Small intestine (tissue), 7 donors: ENCODE measurements around the gene UBP1. TPM values are rescaled to one million over a fixed set of nuclear protein-coding genes. Genes with fewer than 3 reads are reported as not detected.
"Not testable (repeated sequence)": the region's sequence is repeated elsewhere in the genome, so short reads cannot be mapped to it uniquely, and the experiment has no call there.

Source experiments
- DNase-seq, 2 donors: peaks; one replicate each; pipeline versions ENCODE4 v3.0.0 to v3.0.0-alpha.2; 2013
- FAIRE-seq: peaks from 2 replicates; lab custom pipeline; 2012; peaks lifted over from hg19 to GRCh38; lab: Jason Lieb, UNC
- H3K27ac ChIP-seq, 3 donors: one replicate each; pipeline ENCODE4 v1.5.1; 2013; ENCODE audit warnings: low read length in 2 of 3, mild to moderate bottlenecking in 2 of 3, control low read depth in 1 of 3, inconsistent platforms in 1 of 3, low read depth in 1 of 3, moderate library complexity in 1 of 3
- H3K27me3 ChIP-seq, 3 donors: one replicate each; pipeline ENCODE4 v1.6.1; 2013; ENCODE audit warnings: low read length in 3 of 3, inconsistent platforms in 1 of 3; ENCODE audit not compliant: control insufficient read depth in 3 of 3, insufficient read depth in 3 of 3
- H3K36me3 ChIP-seq, 3 donors: one replicate each; pipeline ENCODE4 v1.6.1; 2013; ENCODE audit warnings: low read length in 3 of 3, inconsistent platforms in 1 of 3, low read depth in 1 of 3, mild to moderate bottlenecking in 1 of 3, moderate library complexity in 1 of 3; ENCODE audit not compliant: control insufficient read depth in 3 of 3, insufficient read depth in 2 of 3
- H3K4me1 ChIP-seq, 3 donors: one replicate each; pipeline ENCODE4 v1.6.1; 2013; ENCODE audit warnings: low read length in 2 of 3, inconsistent platforms in 1 of 3, low read depth in 1 of 3, mild to moderate bottlenecking in 1 of 3, moderate library complexity in 1 of 3; ENCODE audit not compliant: control insufficient read depth in 3 of 3, insufficient read depth in 2 of 3
- H3K4me3 ChIP-seq, 3 donors: one replicate each; pipeline ENCODE4 v1.5.1; 2013; ENCODE audit warnings: low read length in 3 of 3, control low read depth in 1 of 3, inconsistent platforms in 1 of 3, low read depth in 1 of 3, mild to moderate bottlenecking in 1 of 3, moderate library complexity in 1 of 3
- H3K9me3 ChIP-seq, 2 donors: one replicate each; pipeline ENCODE4 v1.6.1; 2013; ENCODE audit warnings: low read depth in 1 of 2, low read length in 1 of 2; ENCODE audit not compliant: control insufficient read depth in 2 of 2, insufficient read depth in 1 of 2
- WGBS, 3 donors: extraction: QIAGEN DNeasy Blood & Tissue Kit; methylation state at CpG; one replicate each; pipeline ENCODE4 v1.1.7; 2013; 5-methylcytosine and 5-hydroxymethylcytosine counted together
- polyA plus RNA-seq, 4 donors: library from polyadenylated mRNA; stranded (reverse) in 3 of 4; unstranded in 1 of 4; fragments of 200-250 nt in 3 of 4; fragments of 120-200 nt in 1 of 4; gene quantifications; one replicate each; pipeline versions ENCODE4 v1.2.1 to v1.2.3, GENCODE V29; 2013
- donor health status: healthy with polysubstance abuse.
- donor health status: control.
- donor health status: control.
- donor health status: Bipolar disorder and iron deficiency.
- donor health status: healthy.

The UBP1 gene
- polyA plus RNA-seq, 4 donors, result 20.0 to 71.1 (median 35.0) TPM

DNA sequence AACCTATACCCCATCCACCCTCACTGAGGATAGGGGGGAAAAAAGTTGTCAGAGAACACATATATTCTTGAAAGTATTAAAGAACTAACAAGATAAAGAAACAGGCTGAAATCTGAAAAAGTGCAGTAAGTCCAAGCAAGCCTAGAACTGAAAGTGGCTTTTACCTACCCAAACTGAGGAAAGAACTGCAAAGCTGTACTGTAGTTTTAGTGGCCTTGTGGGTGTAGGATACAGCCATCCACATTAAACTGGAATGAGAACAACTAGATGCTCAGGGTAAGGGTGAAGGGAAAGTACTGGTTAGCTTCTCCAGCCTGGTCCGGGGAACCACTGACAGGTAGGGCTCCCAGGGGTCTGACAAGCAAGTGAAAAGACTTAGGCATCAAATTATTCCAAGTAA is 10.1 kb downstream of the UBP1 start:
- Histone ChIP-seq H3K4me3 (no peak overlapping the region), H3K27ac (no peak overlapping the region), H3K4me1 (peaks cover 2 to 13% (median 10%) of the 10 kb centered on the region in 3 donors), H3K27me3 (no peaks in the 10 kb centered on the region), H3K36me3 (peaks cover 0 to 7% (median 0%) of the 10 kb centered on the region in 3 donors), H3K9me3 (no peaks in the 10 kb centered on the region)
- WGBS, 3 donors, result 81 to 100% (median 94%) methylated on average over 1 of the region's 1 CpG
- FAIRE-seq (no peak), DNase-seq (no peak)

- 70 to 75% (median 73%) methylated on average over 2 of the region's 2 CpGs for WGBS, 3 donors
- H3K4me1 ChIP-seq, result peaks cover 2 to 13% (median 10%) of the 10 kb centered on the region in 3 donors
- FAIRE-seq, H3K27ac ChIP-seq, H3K4me3 ChIP-seq, H3K27me3 ChIP-seq, DNase-seq, H3K36me3 ChIP-seq, H3K9me3 ChIP-seq: not testable (repeated sequence)
These were observed 10.9 kb downstream of the UBP1 start for GRCh38 chr3:33429306-33429705.

DNA sequence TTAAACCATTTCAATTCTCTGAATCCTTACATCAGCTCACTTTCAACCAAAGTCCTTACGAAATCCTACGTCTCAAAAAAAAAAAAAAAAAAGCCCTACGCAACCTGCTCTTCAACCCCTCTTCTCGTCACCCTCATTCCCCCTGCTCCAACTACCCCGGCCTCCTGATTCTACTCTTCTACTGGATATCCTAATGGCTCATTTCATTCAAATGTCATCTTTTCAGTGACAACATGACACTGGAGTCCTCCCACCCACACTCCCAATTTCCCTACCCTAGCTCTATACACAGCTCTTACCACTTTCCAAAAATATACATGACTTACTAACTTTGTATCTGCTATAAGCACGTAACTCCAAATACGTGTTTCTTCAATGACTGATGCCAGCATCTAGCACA is 11.5 kb downstream of the UBP1 start:
- 85 to 91% (median 87%) methylated on average over 7 of the region's 7 CpGs for WGBS, 3 donors
- FAIRE-seq (no peak), DNase-seq (no peak)
- Histone ChIP-seq H3K27me3 (no peaks in the 10 kb centered on the region), H3K4me3 (no peak overlapping the region), H3K9me3 (no peaks in the 10 kb centered on the region), H3K4me1 (peaks cover 2 to 13% (median 10%) of the 10 kb centered on the region in 3 donors), H3K27ac (peak overlapping the region in 1 of 3 donors; percentile 8), H3K36me3 (peaks cover 0 to 9% (median 0%) of the 10 kb centered on the region in 3 donors)

DNA sequence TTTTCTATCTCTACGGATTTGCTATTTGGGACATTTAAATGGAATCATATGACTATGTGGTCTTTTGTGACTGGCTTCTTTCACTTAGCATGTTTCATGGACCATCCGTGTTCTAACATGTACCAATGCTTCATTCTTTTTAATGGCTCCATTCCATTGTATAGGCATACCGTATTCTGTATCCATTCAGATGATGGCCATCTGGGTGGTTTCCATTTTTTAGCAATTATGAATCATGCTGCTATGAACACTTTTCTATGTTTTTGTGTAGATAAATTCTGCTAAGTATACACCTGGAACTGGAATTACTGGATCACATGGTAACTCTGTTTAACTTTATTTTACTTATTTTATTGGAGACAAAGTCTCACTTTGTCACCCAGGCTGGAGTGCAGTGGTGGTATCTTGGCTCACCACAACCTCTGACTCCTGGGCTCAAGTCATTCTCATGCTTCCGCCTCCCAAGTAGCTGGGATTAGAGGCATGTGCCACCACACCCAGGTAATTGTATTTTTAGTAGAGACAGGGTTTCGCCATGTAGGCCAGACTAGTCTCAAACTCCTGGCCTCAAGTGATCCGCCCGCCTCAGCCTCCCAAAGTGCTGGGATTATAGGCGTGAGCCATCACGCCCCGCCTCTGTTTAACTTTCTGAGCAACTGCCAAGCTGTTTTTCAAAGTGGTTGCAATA is 13.4 kb downstream of the UBP1 start:
- peak overlapping the region in 2 of 3 donors; percentile 27 to 81 for H3K27ac ChIP-seq
- FAIRE-seq (no peak), DNase-seq (peak; percentile 88 to 90)
- peaks cover 0 to 16% (median under 1%) of the 10 kb centered on the region in 3 donors for H3K36me3 ChIP-seq
- no peaks in the 10 kb centered on the region for H3K9me3 ChIP-seq
- H3K4me3 ChIP-seq, result no peak overlapping the region
- peaks cover 2 to 13% (median 10%) of the 10 kb centered on the region in 3 donors for H3K4me1 ChIP-seq
- whole genome bisulfite sequencing, 3 donors, result 32 to 61% (median 41%) methylated on average over 10 of the region's 10 CpGs
- no peaks in the 10 kb centered on the region for H3K27me3 ChIP-seq

DNA sequence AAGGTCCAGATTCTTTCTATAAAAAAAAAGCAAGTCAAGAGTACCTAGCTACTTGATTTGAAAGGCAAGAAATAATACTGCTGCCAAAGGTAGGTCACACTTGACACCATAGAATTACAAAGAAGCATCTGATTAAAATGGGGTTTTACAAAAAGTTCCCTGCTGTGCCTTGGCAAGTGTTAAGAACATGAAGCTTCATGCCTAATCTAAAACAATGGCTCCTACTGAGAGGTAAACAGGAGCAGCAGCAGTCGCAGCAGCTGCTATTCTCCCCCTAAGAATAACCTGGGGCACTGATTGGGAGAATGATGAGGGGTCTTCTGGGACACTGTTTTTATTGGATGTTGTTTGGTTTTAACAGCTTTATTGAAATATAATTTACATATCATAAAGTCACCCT is 14.1 kb downstream of the UBP1 start:
- H3K4me1 ChIP-seq, result peaks cover 2 to 13% (median 10%) of the 10 kb centered on the region in 3 donors
- DNase-seq (no peak), FAIRE-seq (no peak)
- 94 to 100% (median 94%) methylated on average over 1 of the region's 1 CpG for WGBS, 3 donors
- H3K27me3 ChIP-seq, result no peaks in the 10 kb centered on the region
- no peak overlapping the region for H3K4me3 ChIP-seq
- H3K9me3 ChIP-seq, result no peaks in the 10 kb centered on the region
- H3K36me3 ChIP-seq, result peaks cover 0 to 22% (median 3%) of the 10 kb centered on the region in 3 donors
- H3K27ac ChIP-seq, result peak overlapping the region in 1 of 3 donors; percentile 81

DNA sequence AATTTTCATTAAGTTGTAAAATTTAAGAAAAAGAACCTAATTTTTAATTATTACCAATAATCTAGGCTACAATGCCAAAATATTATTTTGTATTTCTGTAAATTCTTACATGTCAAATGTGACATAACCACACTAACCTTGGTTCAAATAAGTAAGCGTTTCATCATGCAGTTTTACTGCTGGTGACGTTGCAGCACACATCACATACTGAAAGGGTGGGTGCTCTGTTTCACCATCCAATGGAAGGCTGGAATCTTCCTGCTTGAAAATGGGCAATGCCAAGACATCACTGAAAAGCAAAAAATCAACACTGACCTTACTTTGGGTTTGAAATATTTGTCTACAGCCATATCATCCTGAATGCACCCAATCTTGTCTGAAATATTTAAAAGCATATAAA is 14.8 kb downstream of the UBP1 start:
- WGBS, 3 donors, result 86 to 92% (median 92%) methylated on average over 2 of the region's 2 CpGs
- H3K4me1 ChIP-seq, result peaks cover 2 to 13% (median 7%) of the 10 kb centered on the region in 3 donors
- H3K9me3 ChIP-seq, result no peaks in the 10 kb centered on the region
- H3K27ac ChIP-seq, result no peak overlapping the region
- H3K36me3 ChIP-seq, result peaks cover 0 to 28% (median 3%) of the 10 kb centered on the region in 3 donors
- H3K4me3 ChIP-seq, result no peak overlapping the region
- DNase-seq, result peak in 1 of 2 donors; percentile 23
- H3K27me3 ChIP-seq, result no peaks in the 10 kb centered on the region
- FAIRE-seq, result no peak

DNA sequence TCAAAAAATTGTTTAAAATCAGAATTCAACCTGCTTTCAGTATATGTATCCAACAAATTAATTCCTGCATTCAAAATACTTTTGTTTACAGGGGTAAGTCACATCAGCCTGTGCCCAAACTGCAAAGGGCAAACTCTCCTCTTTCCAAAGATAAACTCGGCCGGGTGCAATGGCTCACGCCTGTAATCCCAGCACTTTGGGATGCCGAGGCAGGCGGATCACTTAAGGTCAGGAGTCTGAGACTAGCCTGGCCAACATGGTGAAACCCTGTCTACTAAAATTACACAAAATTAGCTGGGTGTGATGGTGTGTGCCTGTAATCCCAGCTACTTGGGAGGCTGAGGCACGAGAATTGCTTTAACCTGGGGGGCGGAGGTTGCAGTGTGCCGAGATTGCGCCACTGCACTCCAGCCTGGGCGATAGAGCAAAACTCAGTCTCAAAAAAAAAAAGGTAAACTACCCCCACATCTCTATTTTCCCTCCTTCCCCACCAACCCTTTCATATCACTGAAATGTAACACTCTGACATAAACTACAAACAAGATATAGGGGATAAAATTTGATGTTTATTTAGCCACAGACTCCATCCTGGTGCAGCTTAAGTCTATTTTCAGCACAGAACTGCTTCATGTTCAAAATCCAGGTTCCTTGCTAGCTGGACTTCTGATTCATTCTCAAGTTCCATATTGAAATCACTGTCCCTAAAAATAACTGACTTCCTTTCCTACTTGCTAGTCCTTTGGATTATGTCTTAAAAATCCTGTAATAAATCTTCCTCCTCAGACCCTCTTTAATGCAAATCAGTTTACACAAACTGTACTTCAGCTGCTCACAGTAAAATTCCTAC is 15.4 kb downstream of the UBP1 start:
- H3K36me3 ChIP-seq, result peaks cover 0 to 32% (median 3%) of the 10 kb centered on the region in 3 donors
- no peak for DNase-seq
- H3K4me3 ChIP-seq, result no peak overlapping the region
- H3K9me3 ChIP-seq, result no peaks in the 10 kb centered on the region
- 88 to 93% (median 90%) methylated on average over 10 of the region's 10 CpGs for WGBS, 3 donors
- H3K4me1 ChIP-seq, result peaks cover 2 to 13% (median 6%) of the 10 kb centered on the region in 3 donors
- no peaks in the 10 kb centered on the region for H3K27me3 ChIP-seq
- H3K27ac ChIP-seq, result no peak overlapping the region
- no peak for FAIRE-seq

DNA sequence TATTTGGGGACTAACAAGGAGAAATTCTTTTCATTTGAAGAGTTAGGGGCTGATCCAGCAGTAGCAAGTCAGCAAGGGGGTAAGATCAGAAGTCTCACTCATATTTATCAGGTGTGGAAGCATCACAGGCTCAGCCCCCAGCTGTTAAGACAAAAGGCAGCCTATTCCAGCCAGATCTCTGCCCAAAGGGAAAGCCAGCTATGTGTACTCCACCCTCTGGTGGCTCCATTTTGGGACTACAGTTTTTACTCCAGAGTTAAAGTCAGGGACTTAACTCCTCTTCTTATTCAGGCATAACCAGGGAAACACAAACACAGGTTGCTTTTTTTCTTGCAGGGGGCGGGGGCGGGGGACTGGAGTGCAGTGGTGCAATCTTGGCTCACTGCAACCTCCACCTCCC is 19.2 kb downstream of the UBP1 start:
- peaks cover 0 to 44% (median 4%) of the 10 kb centered on the region in 3 donors for H3K36me3 ChIP-seq
- H3K4me1 ChIP-seq, result peaks cover 0 to under 1% (median 0%) of the 10 kb centered on the region in 3 donors
- no peak overlapping the region for H3K27ac ChIP-seq
- no peak overlapping the region for H3K4me3 ChIP-seq
- FAIRE-seq (no peak), DNase-seq (no peak)
- no peaks in the 10 kb centered on the region for H3K27me3 ChIP-seq
- WGBS, 3 donors, result 97 to 100% (median 100%) methylated on average over 2 of the region's 2 CpGs
- H3K9me3 ChIP-seq, result no peaks in the 10 kb centered on the region
